RWPE2 (cell line): ENCODE measurements around the gene MAGI1.

Source experiments
- ATAC-seq: fragments of 200-7000 bp; cut with Tn5 transposase; 3 replicates; pipeline ENCODE4 v1.9.1; 2021; ENCODE audit warnings: low read depth
- DNase-seq: peaks from one replicate; pipeline ENCODE4 v3.0.0-alpha.2; 2020; ENCODE audit warnings: low spot score
- H3K27ac ChIP-seq: fragments of 450-650 bp; 2 replicates; pipeline ENCODE4 v1.5.1; 2017; ENCODE audit warnings: mild to moderate bottlenecking; ENCODE audit not compliant: poor library complexity, severe bottlenecking
- H3K27me3 ChIP-seq: fragments of 250-450 bp; sonication (Bioruptor Pico); 2 replicates; pipeline ENCODE4 v1.5.1; 2021; ENCODE audit warnings: mild to moderate bottlenecking, moderate library complexity; ENCODE audit not compliant: insufficient read depth, poor library complexity, severe bottlenecking
- H3K36me3 ChIP-seq: fragments of 250-450 bp; sonication (Bioruptor Pico); 2 replicates; pipeline ENCODE4 v1.5.1; 2020; ENCODE audit warnings: low read depth, mild to moderate bottlenecking, moderate library complexity
- H3K4me1 ChIP-seq: fragments of 250-450 bp; sonication (Bioruptor Pico); 2 replicates; pipeline ENCODE4 v1.5.1; 2021; ENCODE audit warnings: mild to moderate bottlenecking, moderate library complexity; ENCODE audit not compliant: insufficient read depth, poor library complexity, severe bottlenecking
- H3K4me3 ChIP-seq: fragments of 250-450 bp; sonication (Bioruptor Pico); 2 replicates; pipeline ENCODE4 v1.5.1; 2021; ENCODE audit warnings: mild to moderate bottlenecking, moderate library complexity; ENCODE audit not compliant: severe bottlenecking
- H3K9me3 ChIP-seq: fragments of 250-450 bp; sonication (Bioruptor Pico); 2 replicates; pipeline ENCODE4 v1.5.1; 2021; ENCODE audit warnings: mild to moderate bottlenecking, moderate library complexity; ENCODE audit not compliant: severe bottlenecking
- CTCF ChIP-seq: fragments of 450-650 bp; IDR thresholded peaks from one replicate; pipeline ENCODE4 v1.5.1; 2017; ENCODE audit warnings: mild to moderate bottlenecking, moderate library complexity; ENCODE audit not compliant: poor library complexity, severe bottlenecking

The MAGI1 gene

GRCh38 chr3:65381496-65382010 lies 657.2 kb downstream of the MAGI1 start:
- Histone ChIP-seq H3K27me3 (no peaks in the 10 kb centered on the region), H3K4me3 (no peak overlapping the region), H3K9me3 (no peaks in the 10 kb centered on the region), H3K4me1 (no peaks in the 10 kb centered on the region), H3K36me3 (no peaks in the 10 kb centered on the region), H3K27ac (no peak overlapping the region)
- ATAC-seq (no peak), DNase-seq (no peak)
- no peak for TF ChIP-seq CTCF

- Histone ChIP-seq H3K4me1 (no peaks in the 10 kb centered on the region), H3K27me3 (no peaks in the 10 kb centered on the region), H3K36me3 (no peaks in the 10 kb centered on the region), H3K4me3 (no peak overlapping the region), H3K27ac (no peak overlapping the region), H3K9me3 (no peaks in the 10 kb centered on the region)
- TF ChIP-seq CTCF: no peak
- DNase-seq: peak; percentile 46
- ATAC-seq: no peak
Observed at GRCh38 chr3:65379223-65379622, 659.5 kb downstream of the MAGI1 start.

DNA sequence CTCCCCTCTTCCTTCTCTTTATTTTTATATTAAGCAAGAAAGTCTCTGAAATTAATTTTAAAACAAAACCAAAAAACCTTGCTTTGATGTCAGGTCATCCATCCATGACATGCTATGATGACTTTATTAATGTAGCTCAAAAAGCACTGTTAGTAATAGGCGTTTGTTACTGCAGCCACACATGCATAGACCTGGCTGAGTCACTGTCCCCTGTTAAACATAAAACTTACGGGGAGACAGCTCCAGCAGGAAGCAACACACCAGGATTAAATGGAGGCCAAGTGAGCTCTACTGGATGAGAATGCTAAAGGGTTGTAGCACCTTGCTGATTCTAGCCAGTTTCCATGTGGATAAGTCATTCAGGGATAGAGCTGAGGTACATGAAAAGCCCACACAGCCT lies 661.1 kb downstream of the MAGI1 start:
- H3K36me3 ChIP-seq: no peaks in the 10 kb centered on the region
- no peak for ATAC-seq
- DNase-seq: no peak

DNA sequence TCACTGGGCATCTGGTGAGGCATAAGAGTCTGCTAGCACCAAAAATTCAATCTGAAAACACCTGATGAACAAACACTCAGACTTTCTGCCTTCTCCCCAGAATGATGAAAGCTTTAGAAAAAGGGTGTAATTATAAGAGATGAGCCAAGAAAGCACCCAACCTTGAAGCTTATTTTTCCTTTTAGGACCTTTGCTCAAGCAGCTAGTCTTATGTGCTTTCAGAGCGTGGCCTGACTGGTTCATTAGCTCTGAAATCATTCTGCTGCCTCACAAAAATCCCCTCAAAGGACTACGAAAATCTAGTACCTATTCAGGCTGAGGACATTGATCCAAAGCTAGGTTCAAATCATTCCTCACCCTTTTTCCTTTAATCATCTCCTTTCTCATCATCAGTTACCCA lies 662.3 kb downstream of the MAGI1 start:
- H3K9me3 ChIP-seq: no peaks in the 10 kb centered on the region
- no peaks in the 10 kb centered on the region for H3K4me1 ChIP-seq
- no peak for DNase-seq
- ATAC-seq: no peak
- no peaks in the 10 kb centered on the region for H3K27me3 ChIP-seq
- no peak overlapping the region for H3K27ac ChIP-seq
- no peak overlapping the region for H3K4me3 ChIP-seq
- TF ChIP-seq CTCF: no peak
- H3K36me3 ChIP-seq: no peaks in the 10 kb centered on the region

More for the DNA sequence above, 661.1 kb downstream of the MAGI1 start:
- Histone ChIP-seq H3K4me1 (no peaks in the 10 kb centered on the region), H3K4me3 (no peak overlapping the region), H3K27me3 (no peaks in the 10 kb centered on the region), H3K27ac (no peak overlapping the region), H3K9me3 (no peaks in the 10 kb centered on the region)
- no peak for TF ChIP-seq CTCF

DNA sequence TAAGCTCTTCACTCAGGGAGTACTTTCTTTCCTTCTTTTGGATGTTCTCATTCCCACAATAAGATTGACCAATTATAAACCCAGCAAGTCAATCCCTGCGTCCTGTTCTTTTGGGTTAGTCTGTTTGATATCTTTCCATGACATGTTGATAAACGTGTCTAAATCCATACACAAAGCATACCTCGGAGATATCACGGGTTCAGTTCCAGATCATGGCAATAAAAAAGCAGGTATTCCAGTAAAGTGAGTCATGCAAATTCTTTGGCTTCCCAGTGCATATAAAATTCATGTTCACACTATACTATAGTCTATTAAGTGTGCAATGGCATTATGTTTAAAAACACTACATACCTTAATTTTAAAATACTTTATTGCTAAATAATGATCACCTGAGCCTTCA lies 667.7 kb downstream of the MAGI1 start:
- DNase-seq: no peak
- H3K9me3 ChIP-seq: no peaks in the 10 kb centered on the region
- no peak for TF ChIP-seq CTCF
- peak; percentile 46; the same call in 2 of the 3 replicates for ATAC-seq
- no peaks in the 10 kb centered on the region for H3K36me3 ChIP-seq
- H3K27ac ChIP-seq: no peak overlapping the region
- no peaks in the 10 kb centered on the region for H3K27me3 ChIP-seq
- H3K4me1 ChIP-seq: no peaks in the 10 kb centered on the region
- no peak overlapping the region for H3K4me3 ChIP-seq
